DMS53 (cell line): Measurements from ENCODE around the gene FCHO2.

Experiments used
- DNase-seq: peaks from one replicate; lab custom pipeline; 2025; lab: John Stamatoyannopoulos, UW

Gene FCHO2

GRCh38 chr5:73137563-73138530 is 182.0 kb downstream of the FCHO2 start:
- no peak for DNase-seq

- DNase-seq, result no peak
Measured at GRCh38 chr5:73139485-73139884, 183.6 kb downstream of the FCHO2 start.
